Eye (tissue), 1 donor: ENCODE data around the gene DLG4.

Experiments used
- DNase-seq: peaks from one replicate; pipeline ENCODE4 v3.0.0-alpha.2; 2015

DLG4 gene

DNA sequence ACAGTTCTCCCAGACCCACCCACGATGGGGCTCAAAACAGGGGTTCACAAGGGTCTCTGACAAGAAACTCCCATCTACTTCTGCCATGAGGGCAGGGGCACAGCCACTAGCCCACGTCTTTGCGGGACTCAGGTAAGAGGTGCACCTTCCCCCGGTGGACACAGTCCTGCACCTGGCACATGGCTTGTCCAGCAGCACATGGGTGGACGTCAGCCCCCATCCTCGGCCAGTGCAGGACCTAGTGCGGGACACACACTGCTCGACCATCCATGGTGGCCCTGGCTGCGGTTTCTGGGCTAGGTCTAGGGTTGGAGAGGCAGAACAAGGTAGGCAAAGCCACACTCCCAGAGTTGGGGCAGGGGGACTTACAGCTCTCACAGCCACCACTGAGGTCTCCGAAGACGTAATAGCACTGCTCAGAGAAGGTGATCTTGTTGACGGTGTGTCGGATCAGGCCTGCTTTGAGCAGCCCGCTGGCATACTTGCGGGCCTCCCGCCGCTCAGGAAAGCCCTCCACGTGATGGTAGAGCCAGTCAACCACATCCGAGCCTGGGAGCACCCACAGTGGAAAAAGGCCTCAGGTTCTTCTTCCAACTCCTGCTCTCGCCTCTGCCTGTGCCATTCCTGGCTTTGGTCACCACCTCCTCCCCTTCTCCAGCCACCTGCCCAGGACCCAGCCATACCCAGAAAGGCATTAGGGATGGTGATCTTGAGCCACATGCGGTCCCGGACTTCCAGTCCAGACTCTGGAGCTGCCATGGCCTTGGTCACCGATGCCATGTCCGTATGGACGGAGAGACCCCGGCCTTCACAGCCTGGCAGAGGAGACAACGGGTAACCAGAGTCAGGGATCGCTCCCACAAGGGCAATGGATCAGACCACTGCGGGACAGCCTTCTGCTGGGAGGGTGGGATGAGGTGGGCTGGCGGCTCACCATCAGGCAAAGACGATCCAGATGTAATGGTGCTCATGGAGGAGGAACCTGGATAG is 7.4 kb upstream of the DLG4 start:
- no peak for DNase-seq

DNA sequence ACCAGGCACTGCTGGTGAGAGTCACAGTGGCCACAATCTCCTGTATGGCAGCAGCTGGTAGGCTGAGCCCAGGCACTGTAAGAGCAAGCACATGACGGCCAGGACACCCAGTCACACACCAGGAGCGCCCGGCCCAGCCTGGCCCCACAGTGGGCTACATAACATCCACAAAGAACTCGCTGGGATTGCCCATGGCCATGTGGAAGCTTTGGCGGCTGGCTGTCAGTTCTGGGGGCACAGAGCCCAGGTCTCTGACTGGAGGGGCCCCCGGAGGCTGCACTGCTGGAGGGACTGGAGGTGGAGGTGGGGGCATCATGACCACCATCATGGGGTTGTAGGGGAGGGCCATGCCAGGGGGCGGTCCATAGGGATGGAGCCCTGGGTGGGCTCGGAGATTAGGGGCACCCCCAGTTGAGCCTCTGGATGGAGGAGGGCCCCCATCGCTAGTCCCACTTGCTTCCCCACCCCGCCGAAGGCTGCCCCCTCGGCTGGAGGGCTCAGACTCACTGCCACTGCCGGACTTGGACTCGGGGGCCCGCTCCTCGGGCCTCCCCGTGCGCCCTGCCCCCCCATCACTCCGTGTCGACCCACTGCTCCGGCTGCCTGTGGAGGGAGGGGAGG is 6.2 kb upstream of the DLG4 start:
- DNase-seq: no peak

DNA sequence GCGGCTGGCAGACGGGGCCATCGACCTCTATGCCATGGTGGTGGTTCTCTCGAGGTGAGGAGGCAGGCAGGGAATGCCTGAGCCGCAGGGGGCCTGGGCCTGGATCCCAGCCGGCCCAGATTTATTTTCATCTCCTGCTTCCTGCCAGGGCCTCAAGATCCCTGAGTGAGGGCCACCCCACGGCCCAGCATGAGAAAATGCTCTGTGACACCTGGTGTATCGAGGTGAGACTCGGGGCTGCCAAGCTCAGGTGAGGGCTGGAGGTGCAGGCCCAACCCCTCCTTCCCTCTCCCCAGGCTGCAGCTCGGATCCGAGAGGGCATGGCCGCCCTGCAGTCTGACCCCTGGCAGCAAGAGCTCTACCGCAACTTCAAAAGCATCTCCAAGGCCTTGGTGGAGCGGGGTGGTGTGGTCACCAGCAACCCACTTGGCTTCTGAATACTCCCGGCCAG is 5.0 kb upstream of the DLG4 start:
- DNase-seq: no peak

DNA sequence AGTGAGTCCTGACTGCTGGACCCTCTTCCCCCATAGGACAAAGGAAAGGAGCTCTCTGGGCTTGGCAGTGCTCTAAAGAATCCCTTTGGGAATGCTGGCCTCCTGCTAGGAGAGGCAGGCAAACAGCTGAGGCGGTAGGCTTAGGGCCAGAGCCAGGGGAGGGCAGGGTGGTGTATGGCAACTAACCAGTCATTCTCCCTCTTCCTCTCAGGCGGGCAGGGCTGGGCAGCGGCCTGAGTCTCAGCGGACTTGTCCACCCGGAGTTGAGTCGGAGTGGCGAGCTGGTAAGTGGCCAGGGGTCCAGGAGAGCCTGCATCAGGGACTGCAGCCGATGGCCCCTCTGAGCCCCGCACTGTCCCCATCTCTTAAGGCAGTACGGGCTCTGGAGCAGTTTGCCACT is 4.5 kb upstream of the DLG4 start:
- DNase-seq: no peak

DNA sequence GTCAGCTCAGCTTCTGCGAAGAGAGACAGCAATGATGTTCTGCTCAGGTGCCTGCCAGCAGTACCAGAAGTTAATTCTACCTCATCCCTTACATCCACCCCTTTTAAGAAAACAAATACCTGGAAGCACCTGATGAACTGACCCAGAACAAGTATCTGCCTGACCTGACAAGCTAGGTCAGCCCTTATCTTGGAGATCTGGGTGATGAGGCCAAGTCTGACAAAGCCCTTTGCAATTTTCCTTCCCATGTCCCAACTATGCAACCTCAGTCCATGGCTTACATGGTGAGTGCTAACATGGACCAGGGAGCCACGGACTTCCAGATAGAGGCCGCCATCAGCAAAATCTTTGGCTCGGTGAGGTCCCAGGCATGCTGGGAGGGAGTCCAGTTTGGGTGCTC is 3.7 kb upstream of the DLG4 start:
- no peak for DNase-seq

DNA sequence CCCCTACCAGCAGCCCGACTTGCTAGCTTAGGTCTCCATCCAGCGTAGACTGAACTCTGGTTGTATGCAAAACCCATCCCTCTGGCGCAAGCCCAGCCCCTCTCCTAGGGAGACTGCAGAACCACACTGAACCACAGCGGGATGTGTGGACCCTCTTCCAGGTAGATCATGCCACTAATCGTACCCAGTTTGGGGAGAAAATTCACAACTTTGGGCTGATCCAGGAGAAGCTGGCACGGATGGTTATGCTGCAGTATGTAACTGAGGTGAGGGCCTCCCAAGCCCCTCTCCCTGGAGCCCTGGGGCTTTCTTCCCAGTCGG is 3.3 kb upstream of the DLG4 start:
- no peak for DNase-seq

DNA sequence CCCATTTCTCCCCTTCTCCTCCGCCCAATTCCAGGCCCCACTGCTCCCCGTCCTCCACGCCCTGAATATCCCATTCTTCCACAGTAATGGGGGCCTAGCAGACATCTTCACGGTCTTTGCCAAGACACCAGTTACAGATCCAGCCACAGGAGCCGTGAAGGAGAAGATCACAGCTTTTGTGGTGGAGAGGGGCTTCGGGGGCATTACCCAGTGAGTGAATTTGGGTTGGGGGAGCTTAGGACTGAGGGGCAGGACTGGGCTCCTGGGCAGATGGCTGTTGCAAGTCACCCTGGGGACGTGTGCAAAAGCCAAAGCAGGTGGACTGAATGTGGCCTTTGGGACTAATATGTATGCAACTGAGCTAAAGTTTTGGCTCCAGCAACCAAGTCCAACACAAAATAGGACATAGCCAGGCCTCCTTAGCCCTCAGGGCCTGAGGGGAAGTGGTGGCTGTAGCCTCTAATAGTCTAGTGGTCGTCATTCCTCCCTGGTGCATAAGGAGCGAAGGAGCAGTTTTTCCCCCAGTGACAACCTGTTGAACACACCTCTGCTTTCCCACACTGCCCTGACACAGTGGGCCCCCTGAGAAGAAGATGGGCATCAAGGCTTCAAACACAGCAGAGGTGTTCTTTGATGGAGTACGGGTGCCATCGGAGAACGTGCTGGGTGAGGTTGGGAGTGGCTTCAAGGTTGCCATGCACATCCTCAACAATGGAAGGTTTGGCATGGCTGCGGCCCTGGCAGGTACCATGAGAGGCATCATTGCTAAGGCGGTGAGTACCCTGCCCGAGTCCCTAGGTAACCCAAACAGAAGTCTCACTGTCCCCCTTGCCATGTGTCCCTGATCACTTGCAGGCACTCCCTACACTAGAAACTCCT is 2.7 kb upstream of the DLG4 start:
- DNase-seq: no peak

DNA sequence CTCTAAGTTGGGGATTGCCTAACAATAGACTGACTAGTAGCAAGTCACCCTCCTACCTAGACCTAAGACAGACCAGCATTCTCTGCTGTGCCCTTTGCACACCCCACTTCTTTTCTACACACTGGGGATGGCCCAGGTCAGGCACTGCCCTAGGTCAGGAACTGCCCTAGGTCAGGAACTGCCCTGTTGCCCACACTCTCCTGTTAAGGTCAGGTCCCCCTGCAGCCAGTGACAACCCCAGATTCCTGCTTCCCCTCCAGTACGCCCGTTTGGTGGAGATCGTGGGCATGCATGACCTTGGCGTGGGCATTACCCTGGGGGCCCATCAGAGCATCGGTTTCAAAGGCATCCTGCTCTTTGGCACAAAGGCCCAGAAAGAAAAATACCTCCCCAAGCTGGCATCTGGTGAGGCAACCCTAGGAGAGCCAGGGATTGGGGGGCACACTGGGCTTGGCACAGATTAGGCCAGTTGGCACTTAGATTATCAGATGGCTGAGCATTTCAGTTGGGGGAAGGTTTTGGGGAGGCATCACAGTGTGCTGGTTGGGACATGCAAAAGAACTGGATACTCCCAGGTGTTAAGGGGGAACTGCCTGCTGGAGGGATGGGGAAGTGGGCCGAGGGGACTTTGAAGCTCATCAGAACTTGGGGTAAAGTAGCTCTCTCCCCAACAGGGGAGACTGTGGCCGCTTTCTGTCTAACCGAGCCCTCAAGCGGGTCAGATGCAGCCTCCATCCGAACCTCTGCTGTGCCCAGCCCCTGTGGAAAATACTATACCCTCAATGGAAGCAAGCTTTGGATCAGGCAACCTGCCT is 1.8 kb upstream of the DLG4 start:
- DNase-seq: no peak

DNA sequence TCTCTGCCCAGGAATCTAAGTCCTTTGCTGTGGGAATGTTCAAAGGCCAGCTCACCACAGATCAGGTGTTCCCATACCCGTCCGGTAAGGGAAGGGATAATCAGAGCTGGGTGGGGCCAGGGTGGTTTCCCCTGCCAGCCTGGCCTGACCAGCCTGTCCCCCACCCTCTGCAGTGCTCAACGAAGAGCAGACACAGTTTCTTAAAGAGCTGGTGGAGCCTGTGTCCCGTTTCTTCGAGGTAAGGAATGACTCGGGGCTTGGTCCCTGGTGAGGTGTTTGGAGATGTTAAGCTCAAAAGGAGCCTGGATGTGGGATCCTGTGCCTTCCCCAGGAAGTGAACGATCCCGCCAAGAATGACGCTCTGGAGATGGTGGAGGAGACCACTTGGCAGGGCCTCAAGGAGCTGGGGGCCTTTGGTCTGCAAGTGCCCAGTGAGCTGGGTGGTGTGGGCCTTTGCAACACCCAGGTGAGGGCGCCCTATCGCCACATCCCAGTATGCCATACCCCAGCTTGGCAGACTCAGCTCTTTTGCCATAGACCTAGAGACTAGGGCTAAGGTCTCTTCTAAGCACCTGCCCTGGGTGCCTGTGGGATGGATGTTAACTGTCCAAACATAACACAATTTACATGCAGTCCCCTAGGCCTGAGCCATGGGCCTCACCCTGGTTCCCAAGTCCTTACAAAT is 1.1 kb upstream of the DLG4 start:
- DNase-seq: peak; percentile 59

DNA sequence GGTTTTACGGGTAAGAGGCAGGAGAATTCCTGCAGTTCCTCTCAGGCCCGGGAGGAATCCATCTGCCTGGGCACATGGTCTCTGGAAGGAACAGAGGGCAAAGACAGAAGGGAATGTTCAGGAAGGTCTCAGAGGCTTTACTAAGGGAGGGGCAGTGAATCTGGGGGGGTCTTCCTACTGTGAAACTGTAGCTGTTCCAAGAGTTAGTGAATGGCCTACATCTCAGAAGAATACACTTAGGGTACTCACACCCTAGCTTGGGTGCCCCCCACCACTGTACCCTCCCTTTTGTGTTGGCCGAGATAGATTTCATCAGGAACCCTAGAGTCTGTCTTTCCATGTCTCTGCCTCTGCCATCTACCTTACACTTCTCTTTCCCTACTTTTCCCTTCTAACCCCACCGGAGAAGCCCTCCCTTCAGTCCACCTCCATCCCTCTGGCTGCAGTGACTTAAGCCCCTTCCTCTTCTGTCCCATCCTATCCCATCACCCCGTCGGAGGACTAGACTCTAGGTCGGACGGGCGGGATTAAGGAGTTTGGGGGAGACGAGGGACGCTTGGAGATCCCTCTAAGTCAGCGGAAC is 316 bp downstream of the DLG4 start:
- no peak for DNase-seq

DNA sequence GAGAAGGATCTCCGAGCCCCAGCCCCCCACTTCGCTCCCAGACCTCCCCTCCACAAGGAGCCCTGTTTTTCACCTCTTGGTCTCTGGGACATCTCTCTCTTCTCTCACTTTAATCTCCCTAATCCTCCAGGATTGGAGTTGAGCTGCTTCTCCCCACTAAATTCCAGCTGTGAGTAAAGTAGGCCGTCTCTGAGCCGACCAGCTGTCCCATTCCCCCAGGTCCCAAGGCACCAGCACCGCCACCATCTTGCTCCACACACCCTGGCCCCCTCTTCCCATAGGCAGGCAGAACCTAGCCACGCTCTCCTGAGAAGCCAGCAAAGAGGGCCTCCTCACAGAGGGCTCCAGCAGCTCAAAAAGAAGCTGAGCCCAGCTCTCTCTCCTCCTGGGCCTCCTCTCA is 878 bp downstream of the DLG4 start:
- peak; percentile 38 for DNase-seq

DNA sequence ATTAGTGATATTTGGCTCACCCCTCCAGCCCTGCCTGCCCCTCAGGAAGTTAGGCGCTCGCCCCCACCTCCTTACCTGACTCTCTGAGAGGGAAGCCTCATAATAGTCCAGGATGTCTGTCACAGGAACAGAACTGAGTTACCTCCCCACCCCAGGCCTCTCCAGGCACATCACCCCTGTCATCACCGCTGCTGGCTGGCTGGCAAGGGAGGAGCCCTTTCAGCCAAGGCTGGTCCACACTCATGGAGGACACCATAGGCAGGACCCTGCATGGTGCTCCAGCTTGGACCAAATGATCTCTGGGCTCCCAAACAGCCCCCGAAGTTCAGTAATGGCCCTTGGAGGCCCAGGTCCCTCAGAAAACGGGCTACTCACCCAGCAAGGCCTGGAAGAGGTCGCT is 1.5 kb downstream of the DLG4 start:
- no peak for DNase-seq

DNA sequence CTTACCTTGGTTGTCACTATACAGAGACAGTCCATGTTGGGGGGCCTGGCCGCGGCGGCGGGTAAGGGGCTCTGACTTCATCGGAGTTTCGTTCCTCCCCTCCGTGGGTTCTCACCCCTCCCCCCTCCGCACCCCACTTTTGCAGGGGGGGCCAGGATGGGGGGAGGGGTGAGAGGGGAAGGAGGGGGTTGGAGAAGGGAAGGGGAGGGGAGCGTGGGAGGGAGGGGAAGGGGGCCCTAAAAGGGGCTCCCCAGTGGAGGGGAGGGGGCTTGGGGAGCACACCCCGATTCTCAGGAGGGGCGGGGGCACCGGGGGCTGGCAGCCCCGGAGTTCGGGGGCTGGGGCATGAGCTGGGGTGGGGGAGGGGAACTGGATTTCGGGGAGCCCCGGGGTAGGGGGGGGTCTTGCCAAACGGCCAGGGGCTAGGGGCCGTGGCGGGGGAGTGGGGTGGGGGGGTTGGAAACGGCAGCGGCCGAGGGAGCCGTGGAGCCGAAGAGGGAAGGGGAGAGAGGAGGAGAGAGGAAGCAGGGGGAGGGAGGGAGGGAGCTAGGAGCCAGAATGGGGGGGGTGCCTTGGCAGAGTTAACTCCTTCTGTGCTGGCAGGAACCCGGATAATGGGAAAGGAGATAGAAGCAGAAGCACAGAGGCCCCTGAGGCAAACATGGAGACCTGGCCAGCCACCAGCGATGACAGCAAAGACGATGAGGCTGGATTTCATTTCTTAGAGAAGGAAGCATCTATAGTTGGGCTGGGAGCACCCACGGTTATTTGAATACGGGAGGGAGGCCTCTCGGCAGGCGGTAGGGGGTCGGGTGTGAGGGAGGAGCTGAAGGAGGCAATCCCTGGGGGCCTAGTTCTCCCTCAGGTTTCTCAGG is 2.3 kb downstream of the DLG4 start:
- DNase-seq: peak; percentile 93

DNA sequence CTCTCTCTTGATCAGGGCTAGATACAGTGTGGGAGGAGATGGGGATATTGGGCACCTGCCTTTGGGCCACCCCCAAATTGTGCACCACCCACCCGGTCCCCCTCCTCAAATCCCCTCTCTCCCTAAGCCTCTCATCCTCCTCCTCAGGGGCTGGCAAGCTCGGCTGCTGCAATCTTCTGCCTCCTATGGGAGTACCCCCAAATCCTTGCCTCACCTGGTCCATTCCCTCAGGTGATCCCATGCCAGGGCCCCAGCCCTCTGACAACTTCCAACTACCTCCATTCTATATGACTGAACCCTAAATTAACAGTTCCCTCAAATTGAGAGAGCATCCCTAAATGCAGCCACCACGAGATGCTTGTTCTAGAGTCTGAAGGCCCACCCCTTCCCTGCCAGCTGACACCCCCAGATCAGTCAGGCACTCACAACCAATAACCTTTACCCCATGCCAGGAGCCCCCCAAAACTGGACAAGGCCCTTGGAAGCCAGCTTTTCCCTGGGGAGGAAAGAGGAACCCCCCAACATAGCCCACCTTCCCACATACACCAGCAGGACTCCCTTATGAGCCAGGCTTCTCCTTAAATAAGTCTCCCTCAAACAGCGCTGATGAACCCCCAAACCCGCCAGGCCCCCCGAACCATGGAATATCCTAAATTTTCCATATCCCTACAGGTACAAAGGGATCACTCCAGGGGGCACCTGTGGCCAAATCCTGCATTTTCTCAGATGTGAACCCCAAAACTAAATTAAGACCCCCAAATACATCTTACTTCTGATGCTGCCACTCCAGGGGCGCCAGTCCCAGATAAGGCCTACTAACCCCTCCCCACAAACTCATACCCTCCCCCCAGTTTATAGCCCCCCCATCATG is 3.2 kb downstream of the DLG4 start:
- no peak for DNase-seq

DNA sequence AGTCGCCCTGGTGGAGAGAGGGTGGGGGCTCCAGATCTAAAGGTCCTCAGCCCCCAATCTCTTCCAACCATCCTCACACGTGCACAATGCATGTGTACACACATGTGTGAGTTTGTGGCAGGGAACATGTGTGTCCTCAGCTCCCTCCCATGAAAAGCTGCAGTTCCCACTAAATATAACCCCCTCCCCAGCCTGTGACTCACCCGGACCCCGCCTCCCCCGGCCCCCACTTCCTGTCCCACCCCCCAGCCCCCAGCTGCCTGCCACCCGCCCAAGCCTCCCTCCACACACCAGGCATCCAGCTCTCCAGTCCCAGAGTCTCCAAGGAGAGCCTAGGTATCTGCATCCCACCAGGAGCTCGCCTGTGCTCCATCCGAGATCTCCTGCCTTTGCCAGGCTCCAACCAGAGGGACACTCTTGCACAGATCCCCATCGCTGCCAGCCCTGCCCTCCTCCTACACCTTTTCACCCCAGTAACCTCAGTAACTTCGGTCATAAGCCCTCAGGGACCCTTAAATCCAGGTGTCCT is 3.9 kb downstream of the DLG4 start:
- DNase-seq: no peak

DNA sequence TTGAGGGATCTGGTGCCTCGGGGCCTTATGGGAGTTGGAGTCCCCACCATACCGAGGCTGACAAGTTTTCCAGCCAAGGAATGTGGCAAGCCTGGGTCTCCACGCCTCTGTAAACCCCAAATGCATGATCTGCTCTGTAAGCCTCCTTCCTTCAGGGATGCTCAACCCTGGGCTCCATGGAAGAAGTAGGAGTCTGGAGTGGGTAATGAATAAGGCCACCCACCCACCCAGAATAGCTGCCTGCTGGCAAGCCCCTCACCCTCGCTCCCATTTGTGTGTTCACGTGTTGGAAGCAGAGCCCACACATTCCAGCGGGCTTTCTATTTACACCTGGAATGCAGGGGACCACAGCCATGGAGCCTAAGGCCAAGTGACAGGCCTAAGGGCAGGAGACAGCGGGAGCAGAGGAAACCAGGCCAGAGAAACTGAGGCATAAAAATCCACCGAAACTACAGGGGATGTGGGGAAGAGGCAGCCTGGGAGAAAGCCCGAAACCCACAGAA is 4.4 kb downstream of the DLG4 start:
- DNase-seq: no peak

DNA sequence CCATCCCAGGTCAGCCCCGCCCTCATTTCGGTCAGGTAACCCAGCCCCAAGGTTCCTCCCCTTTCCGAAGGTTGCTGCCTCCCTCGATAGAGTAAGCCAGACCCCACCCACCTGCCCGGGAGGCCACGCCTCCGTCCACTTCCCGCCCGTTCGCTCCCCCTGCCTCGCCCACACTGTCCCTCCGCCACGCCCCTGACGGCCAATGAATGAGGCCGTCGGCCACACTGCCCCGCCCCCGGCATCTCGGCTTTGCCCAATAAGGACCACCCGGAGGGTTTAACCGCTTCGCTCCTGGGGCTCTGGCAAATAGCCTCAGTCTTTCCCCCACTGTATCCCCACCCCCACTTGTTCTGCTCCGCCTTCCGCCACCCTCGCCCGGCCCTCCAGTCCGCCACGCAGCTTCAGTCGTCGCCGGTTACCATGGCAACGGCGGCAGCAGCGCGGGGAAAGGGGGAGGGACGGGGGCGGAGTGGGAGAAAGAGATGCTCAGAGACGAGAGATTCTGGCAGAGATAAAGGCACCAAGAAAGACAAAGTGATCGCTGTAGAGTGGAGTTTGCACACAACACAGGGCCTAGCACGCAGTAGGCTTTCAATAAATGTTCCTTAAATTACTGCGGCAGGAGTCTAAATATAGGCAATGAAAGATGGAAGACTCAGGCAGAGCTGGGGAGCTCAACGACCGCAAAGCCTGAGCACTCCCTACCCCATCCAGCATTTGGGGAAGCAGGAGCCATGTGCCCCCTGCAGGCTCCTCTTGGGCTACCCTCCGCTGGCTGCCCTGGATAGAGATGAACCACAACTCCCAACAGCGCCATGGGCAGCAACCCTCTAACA is 5.1 kb downstream of the DLG4 start:
- DNase-seq: peak; percentile 100

DNA sequence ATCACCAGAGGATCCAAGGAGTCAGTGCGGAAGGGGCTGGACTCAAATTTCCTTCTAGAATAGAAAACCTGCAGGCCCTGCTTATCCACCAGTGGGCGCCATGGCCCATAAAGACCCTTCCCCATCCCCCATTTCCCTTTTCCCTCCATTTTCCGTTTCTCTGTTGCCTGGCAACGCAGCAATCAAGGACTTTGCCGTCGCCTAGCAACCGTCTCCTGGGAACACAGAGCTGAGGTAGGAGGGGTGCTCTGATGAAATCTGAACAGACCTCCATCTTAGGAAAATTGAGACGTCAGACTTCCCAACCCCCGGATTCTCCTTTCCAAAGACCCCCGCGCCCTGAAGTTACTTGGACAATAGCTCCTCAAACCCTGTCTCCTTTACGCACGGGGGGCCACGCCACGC is 5.7 kb downstream of the DLG4 start:
- peak; percentile 99 for DNase-seq
